B cell (primary cell): ENCODE results near the gene NRDC. TPM values are rescaled to one million over a fixed set of nuclear protein-coding genes. Genes with fewer than 3 reads are reported as not detected.

Source experiments
- ATAC-seq: fragments of 200-7000 bp; cut with Tn5 transposase; one replicate; pipeline ENCODE4 v1.10.0; 2021; ENCODE audit warnings: low read depth, mild to moderate bottlenecking, moderate number of reproducible peaks, moderate library complexity
- CTCF ChIA-PET: fragments of 350-600 bp; sonication (Branson Sonifier 250); formaldehyde crosslinking; loops from one replicate; lab custom pipeline; 2021; ENCODE audit warnings: antibody characterized with exemption, inconsistent platforms; lab: Charles Lee
- POLR2A ChIA-PET: fragments of 350-600 bp; sonication (Branson Sonifier 250); formaldehyde crosslinking; loops from one replicate; lab custom pipeline; 2021; ENCODE audit warnings: antibody characterized with exemption; lab: Charles Lee
- DNase-seq: peaks from one replicate; pipeline ENCODE4 v3.0.0; 2013
- H2AFZ ChIP-seq: 2 replicates; pipeline ENCODE4 v1.6.1; 2012; ENCODE audit warnings: mild to moderate bottlenecking, low read depth, low read length; ENCODE audit not compliant: insufficient read depth, poor library complexity, severe bottlenecking
- H3K27ac ChIP-seq, 2 donors: 1 replicate in 1 of 2; 2 replicates in 1 of 2; pipeline ENCODE4 v1.5.1; 2012 to 2013; ENCODE audit warnings: low read length in 2 of 2, mild to moderate bottlenecking in 2 of 2, moderate library complexity in 1 of 2
- H3K27me3 ChIP-seq, 4 experiments: fragments of 200-600 bp in 1 of 4; sonication (generic) in 1 of 4; replicated peaks in 1 of 4; 1 replicate in 2 of 4; 2 replicates in 2 of 4; pipeline versions ENCODE4 v1.6.1 to v1.7.0; 2013 to 2016; ENCODE audit warnings: low read length in 3 of 4, mild to moderate bottlenecking in 2 of 4, mixed read lengths in 1 of 4, moderate library complexity in 1 of 4; ENCODE audit not compliant: insufficient read depth in 4 of 4, control insufficient read depth in 3 of 4; ENCODE audit errors: control extremely low read depth in 1 of 4
- H3K36me3 ChIP-seq, 2 experiments: replicated peaks in 1 of 2; 1 replicate in 1 of 2; 2 replicates in 1 of 2; pipeline versions ENCODE4 v1.6.1 to v1.7.1; 2013; ENCODE audit warnings: low read length in 1 of 2; ENCODE audit not compliant: insufficient read depth in 2 of 2, control insufficient read depth in 1 of 2; ENCODE audit errors: control extremely low read depth in 1 of 2, extremely low read depth in 1 of 2
- H3K4me1 ChIP-seq, 2 donors: fragments of 200-600 bp in 1 of 2; sonication (generic) in 1 of 2; 1 replicate in 1 of 2; 2 replicates in 1 of 2; pipeline versions ENCODE4 v1.5.1 to v1.6.1; 2013 to 2017; ENCODE audit warnings: low read length in 2 of 2; ENCODE audit not compliant: control insufficient read depth in 2 of 2, insufficient read depth in 2 of 2
- H3K4me2 ChIP-seq: replicated peaks from 2 replicates; pipeline ENCODE3; 2012; ENCODE audit warnings: mild to moderate bottlenecking, low read depth, low read length; ENCODE audit not compliant: poor library complexity, severe bottlenecking
- H3K4me3 ChIP-seq, 5 experiments: fragments of 200-600 bp in 1 of 5; sonication (generic) in 1 of 5; 1 replicate in 3 of 5; 2 replicates in 2 of 5; pipeline versions ENCODE4 v1.5.1 to v1.7.0; 2011 to 2016; ENCODE audit warnings: low read length in 4 of 5, mild to moderate bottlenecking in 4 of 5, low read depth in 2 of 5, control low read depth in 1 of 5, moderate library complexity in 1 of 5; ENCODE audit not compliant: insufficient read depth in 1 of 5; ENCODE audit errors: control extremely low read depth in 1 of 5, extremely low read depth in 1 of 5
- H3K79me2 ChIP-seq: fragments of 200-600 bp; sonication (generic); one replicate; pipeline ENCODE4 v1.6.0; 2016; ENCODE audit warnings: low read length; ENCODE audit not compliant: control insufficient read depth, insufficient read depth
- H3K9ac ChIP-seq: fragments of 200-600 bp; sonication (generic); 2 replicates; pipeline ENCODE4 v1.6.1; 2017; ENCODE audit warnings: mild to moderate bottlenecking, low read length, moderate library complexity
- H3K9me3 ChIP-seq, 3 donors: one replicate each; pipeline versions ENCODE4 v1.6.1 to v1.7.1; 2013; ENCODE audit warnings: low read length in 2 of 3; ENCODE audit not compliant: control insufficient read depth in 2 of 3, insufficient read depth in 1 of 3; ENCODE audit errors: control extremely low read depth in 1 of 3
- H4K20me1 ChIP-seq: 2 replicates; pipeline ENCODE4 v1.6.0; 2012; ENCODE audit warnings: mild to moderate bottlenecking, low read length; ENCODE audit not compliant: insufficient read depth, control insufficient read depth, poor library complexity, severe bottlenecking
- H3K27ac Mint-ChIP-seq: one replicate; pipeline ENCODE4 v1.8.0; 2021; ENCODE audit warnings: mixed read lengths
- H3K27me3 Mint-ChIP-seq: one replicate; pipeline ENCODE4 v1.8.0; 2021; ENCODE audit warnings: mixed read lengths
- H3K4me1 Mint-ChIP-seq: one replicate; pipeline ENCODE4 v1.8.0; 2021; ENCODE audit warnings: mixed read lengths
- H3K4me3 Mint-ChIP-seq: one replicate; pipeline ENCODE4 v1.8.0; 2021; ENCODE audit warnings: mixed read lengths
- H3K9me3 Mint-ChIP-seq: one replicate; pipeline ENCODE4 v1.8.0; 2022; ENCODE audit warnings: mixed read lengths; ENCODE audit not compliant: insufficient read depth
- EZH2 ChIP-seq: IDR thresholded peaks from 2 replicates; pipeline ENCODE4 v1.6.1; 2012; ENCODE audit warnings: borderline replicate concordance, low read depth, mild to moderate bottlenecking, moderate library complexity, low read length; ENCODE audit not compliant: insufficient read depth, poor library complexity, severe bottlenecking
- WGBS: methylation state at CpG from one replicate; pipeline ENCODE4 v1.1.5; 2013; ENCODE audit warnings: missing lambda C conversion rate; ENCODE audit not compliant: insufficient coverage; 5-methylcytosine and 5-hydroxymethylcytosine counted together
- intact Hi-C: fragments of 100-400 bp; cut with micrococcal nuclease; formaldehyde crosslinking; loops from one replicate; pipeline ENCODE4 v1.10.0; 2022
- polyA plus RNA-seq: library from polyadenylated mRNA; depleted of rRNA; stranded (reverse); fragments of >200 nt; gene quantifications from 2 replicates; pipeline ENCODE4 v1.2.3, GENCODE V29; 2012
- total RNA-seq, 2 donors: library from RNA; stranded (reverse); fragments of 120-200 nt in 1 of 2; gene quantifications; 1 replicate in 1 of 2; 2 replicates in 1 of 2; pipeline versions ENCODE4 v1.2.3 to v1.2.4, GENCODE V29; 2013 to 2022
- TF ChIP-seq, protein P1 (sequence below): fragments of 200-600 bp; IDR thresholded peaks from one replicate; pipeline ENCODE4 v1.8.0; 2022; ENCODE audit warnings: antibody characterized with exemption, mild to moderate bottlenecking

NRDC gene
- total and polyA plus RNA-seq, 2 donors (not counting 1 experiment from before 2014, with no cell fraction given) = 55.3 to 154 TPM

DNA sequence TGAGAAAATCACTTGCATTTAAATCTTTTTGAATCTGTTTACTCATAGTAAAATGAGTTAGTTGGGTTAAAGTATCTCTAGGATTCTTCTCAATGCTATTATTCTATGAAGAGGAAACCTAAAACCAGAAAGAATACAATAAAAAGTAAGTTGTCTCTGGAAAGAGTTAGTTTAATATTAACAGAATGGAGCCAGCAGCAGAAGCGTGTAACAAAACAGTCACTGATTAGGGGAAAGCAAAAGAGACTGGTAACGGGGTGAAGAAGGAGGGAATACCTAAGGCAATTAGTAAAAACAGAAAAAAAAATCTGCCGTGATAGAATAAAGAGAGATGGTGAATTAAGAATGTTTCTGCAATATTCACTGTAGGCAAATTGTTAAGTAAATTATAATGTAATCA, 60.0 kb downstream of the NRDC start:
- H3K4me3 Mint-ChIP-seq = no peak overlapping the region
- Histone ChIP-seq H3K4me3 (no peak overlapping the region), H3K4me1 (no peaks in the 10 kb centered on the region), H3K79me2 (no peaks in the 10 kb centered on the region), H2AFZ (no peak overlapping the region), H3K4me2 (no peak overlapping the region), H3K27me3 (no peaks in the 10 kb centered on the region), H3K9ac (no peak overlapping the region), H3K36me3 (peaks cover 11 to 52% of the 10 kb centered on the region in 2 experiments), H3K27ac (no peak overlapping the region), H4K20me1 (no peaks in the 10 kb centered on the region), H3K9me3 (no peaks in the 10 kb centered on the region)
- H3K27ac Mint-ChIP-seq = no peak overlapping the region
- H3K4me1 Mint-ChIP-seq = peaks cover 4% of the 10 kb centered on the region
- intact Hi-C loops = no loop called here
- DNase-seq = no peak
- POLR2A ChIA-PET = no interaction called here
- no peak for ATAC-seq
- H3K9me3 Mint-ChIP-seq = no peaks in the 10 kb centered on the region
- CTCF ChIA-PET = no interaction called here
- 100% methylated on average over 2 of the region's 3 CpGs for WGBS
- no peaks in the 10 kb centered on the region for H3K27me3 Mint-ChIP-seq
- TF ChIP-seq, protein P1, sequence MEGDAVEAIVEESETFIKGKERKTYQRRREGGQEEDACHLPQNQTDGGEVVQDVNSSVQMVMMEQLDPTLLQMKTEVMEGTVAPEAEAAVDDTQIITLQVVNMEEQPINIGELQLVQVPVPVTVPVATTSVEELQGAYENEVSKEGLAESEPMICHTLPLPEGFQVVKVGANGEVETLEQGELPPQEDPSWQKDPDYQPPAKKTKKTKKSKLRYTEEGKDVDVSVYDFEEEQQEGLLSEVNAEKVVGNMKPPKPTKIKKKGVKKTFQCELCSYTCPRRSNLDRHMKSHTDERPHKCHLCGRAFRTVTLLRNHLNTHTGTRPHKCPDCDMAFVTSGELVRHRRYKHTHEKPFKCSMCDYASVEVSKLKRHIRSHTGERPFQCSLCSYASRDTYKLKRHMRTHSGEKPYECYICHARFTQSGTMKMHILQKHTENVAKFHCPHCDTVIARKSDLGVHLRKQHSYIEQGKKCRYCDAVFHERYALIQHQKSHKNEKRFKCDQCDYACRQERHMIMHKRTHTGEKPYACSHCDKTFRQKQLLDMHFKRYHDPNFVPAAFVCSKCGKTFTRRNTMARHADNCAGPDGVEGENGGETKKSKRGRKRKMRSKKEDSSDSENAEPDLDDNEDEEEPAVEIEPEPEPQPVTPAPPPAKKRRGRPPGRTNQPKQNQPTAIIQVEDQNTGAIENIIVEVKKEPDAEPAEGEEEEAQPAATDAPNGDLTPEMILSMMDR = no peak
- no peak for TF ChIP-seq EZH2

DNA sequence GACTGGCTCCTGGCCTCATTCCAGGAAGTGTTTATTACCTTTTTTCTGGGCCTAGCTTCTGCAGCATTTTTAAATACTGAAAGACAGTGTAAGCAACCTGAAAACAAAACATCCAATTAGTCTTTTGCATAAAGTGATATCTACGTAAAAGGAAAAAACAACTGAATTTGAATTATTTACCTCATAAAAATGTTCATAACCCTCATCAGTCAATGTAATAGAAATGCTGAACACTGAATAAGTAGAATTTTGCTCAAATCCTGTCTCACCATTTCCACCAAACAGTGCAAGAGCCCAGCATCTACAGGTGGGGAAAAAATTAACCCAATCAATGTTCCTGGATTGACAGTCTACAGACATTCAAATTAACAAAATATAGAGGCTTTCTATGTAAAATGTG, 64.0 kb downstream of the NRDC start:
- TF ChIP-seq, protein P1 = no peak
- TF ChIP-seq EZH2 = no peak
- no peak for DNase-seq
- WGBS = no CpG with 5 or more reads among the region's 1 CpG
- no peak for ATAC-seq
- intact Hi-C loops = no loop called here
- Histone ChIP-seq H4K20me1 (no peaks in the 10 kb centered on the region), H3K4me2 (no peak overlapping the region), H3K9ac (no peak overlapping the region), H3K4me1 (no peaks in the 10 kb centered on the region), H3K79me2 (peaks cover 4% of the 10 kb centered on the region), H3K4me3 (no peak overlapping the region), H2AFZ (no peak overlapping the region), H3K27me3 (no peaks in the 10 kb centered on the region), H3K36me3 (peaks cover 14 to 60% of the 10 kb centered on the region in 2 experiments), H3K27ac (no peak overlapping the region), H3K9me3 (no peaks in the 10 kb centered on the region)
- ChIA-PET CTCF (interaction anchor here (1.2 to 1.4 kb wide), 2 partner anchors 9 to 83 kb away, joined by 3 read pairs; no protein-coding TSS in a partner anchor), POLR2A (no interaction called here)
- no peak overlapping the region for H3K4me3 Mint-ChIP-seq
- no peaks in the 10 kb centered on the region for H3K9me3 Mint-ChIP-seq
- peaks cover 4% of the 10 kb centered on the region for H3K4me1 Mint-ChIP-seq
- no peak overlapping the region for H3K27ac Mint-ChIP-seq
- H3K27me3 Mint-ChIP-seq = no peaks in the 10 kb centered on the region
